HG02763 (cell line): ENCODE data around the gene DIPK1B.
"Not testable (repeated sequence)": the region's sequence is repeated elsewhere in the genome, so short reads cannot be mapped to it uniquely, and the experiment has no call there.

ENCODE experiments used
- ATAC-seq: cut with Tn5 transposase; IDR thresholded peaks from one replicate; pipeline ENCODE4 v1.9.1; 2021; ENCODE audit warnings: mild to moderate bottlenecking, moderate library complexity; ENCODE audit not compliant: unreplicated experiment

Gene DIPK1B

DNA sequence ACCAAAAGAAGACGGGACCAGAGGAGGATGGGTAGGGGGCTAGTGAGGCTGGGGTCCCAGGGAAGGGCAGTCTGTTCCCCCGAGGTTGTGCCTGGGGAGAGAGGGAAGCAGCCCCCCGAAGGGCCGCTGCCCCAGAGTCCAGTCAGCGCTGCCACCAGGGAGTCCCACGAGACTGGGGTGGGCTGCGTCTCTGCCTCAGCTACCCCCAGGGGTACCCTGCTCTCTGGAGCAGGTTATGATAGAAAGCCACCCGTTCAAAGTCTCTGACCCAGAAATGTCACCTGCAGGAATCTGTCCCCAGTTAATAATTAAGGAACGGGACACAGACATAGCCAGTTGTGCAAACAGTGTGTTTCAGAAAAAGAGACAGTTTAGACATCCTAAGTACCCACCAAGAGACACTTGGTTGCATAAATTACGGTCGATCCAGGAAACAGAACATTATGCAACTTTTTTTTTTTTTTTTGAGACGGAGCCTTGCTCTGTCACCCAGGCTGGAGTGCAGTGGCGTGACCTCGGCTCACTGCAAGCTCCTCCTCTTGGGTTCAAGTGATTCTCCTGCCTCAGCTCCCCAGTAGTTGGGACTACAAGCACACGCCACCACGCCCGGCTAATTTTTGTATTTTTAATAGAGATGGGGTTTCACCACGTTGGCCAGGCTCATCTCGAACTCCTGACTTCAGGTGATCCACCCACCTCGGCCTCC, 14.4 kb upstream of the DIPK1B start:
- ATAC-seq, result no peak

DNA sequence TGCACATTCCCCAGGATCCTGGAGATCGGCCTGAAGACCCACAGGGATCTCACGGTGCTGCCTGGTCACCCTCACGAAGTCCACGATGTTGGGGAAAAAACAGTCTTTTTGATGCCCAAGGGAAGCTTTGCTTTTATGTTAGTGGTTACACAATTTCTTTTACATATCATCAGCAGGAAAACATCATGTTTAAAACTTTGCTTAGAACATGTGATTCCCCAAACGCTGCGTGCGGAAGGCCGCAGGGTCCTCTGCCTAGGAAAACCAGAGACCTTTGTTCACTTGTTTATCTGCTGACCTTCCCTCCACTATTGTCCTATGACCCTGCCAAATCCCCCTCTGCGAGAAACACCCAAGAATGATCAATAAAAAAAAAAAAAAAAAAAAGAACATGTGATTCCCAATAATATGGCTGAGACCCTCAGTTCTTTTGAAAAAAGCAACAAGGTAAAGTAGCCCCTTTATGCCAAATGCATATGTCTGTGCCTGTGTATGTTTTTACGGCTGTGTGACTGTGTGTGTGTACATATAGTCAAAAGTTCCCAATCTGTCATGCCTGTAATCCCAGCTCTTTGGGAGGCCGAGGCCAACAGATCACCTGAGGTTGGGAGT, 13.6 kb upstream of the DIPK1B start:
- no peak for ATAC-seq

DNA sequence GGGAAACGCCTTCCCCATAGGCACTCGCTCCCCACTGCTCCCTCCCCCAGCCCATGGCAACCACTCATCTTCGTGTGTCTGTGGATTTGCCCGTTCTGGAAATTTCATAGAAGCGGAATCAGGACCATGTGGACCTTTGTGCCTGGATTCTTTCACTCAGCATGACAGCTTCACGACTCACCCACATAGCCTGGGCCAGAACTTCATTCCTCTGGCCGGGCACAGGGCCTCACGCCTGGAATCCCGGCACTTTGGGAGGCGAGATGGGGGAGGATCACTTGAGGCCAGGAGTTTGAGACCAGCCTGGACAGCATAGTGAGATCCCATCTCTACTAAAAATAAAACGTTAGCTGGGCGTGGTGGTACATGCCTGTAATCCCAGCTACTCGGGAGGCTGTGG, 12.1 kb upstream of the DIPK1B start:
- ATAC-seq, result no peak

DNA sequence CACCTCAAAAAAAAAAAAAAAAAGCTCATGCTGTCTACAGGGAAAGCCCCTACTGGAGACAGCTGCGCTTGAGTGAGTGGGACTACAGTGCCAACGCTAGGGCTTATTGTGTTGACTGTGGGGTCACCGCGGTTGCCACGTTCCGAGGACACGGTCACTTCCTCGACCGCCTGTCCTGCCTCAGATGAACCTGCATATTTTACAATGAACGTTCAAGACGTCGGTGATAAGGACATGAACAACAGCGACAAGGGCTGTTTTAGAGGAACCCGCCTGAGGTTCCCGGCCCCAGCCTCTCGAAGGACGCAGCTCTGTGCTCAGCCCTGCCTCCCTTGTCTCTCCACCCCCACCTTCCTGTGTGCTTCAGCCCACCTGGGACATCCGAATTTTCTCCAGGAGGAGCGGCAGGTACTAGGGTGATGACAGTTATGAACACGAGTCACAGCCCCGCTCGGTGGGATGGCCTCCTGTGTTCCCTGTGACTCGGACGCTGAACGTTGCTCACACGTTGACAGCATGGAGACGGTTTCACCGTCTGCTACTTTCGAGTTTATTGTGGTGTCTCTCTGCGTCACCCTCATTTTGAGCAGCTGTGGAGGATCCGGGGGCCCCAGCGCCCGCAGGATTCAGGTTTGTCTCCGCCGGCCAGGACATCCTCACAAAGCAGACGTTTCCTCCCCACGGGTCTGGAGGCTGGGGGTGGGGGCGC, 11.3 kb upstream of the DIPK1B start:
- no peak for ATAC-seq

DNA sequence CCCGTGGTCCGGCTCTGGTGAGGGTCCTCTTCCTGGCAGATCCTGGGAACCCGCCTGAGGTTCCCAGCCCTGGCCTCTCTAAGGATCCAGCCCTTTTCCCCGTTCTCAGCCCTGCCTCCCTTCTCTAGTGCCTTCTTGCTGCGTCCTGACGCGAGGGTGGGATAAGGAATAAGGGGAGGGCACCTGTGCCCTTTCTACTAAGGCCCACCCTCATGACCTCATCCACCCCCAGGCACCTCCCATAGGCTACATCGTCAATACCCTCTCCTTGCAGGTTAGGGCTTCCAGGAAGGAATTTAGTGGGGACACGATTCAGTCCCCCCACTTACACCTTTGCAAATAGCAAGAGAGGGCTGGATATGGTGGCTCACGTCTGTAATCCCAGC, 10.7 kb upstream of the DIPK1B start:
- no peak for ATAC-seq

DNA sequence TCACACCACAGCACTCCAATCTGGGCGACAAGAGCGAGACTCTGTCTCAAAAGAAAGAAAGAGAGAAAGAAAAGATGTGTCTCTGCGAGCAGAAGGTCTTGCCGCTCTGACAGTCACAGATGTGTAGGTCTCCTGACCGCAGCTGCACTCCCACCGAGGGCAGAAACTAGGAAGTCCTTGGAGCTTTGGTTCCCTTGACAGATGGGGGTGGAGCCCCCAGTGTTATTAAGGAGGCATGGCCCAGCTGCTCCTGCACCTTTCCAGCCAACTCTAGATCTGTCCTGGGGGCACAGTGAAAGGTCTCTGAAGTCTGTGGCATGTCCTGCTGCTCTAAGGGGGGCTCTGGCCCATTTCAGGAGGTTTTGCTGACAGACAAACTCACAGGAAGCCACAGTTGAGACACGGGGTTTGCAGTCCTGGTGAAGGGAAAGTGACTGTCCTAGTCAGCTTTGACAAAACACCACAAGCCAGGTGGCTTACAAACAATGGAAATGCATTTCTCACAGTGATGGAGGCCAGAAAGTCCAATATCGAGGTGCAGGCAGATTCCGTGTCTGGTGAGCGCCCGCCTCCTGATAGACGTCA, 9.0 kb upstream of the DIPK1B start:
- no peak for ATAC-seq

DNA sequence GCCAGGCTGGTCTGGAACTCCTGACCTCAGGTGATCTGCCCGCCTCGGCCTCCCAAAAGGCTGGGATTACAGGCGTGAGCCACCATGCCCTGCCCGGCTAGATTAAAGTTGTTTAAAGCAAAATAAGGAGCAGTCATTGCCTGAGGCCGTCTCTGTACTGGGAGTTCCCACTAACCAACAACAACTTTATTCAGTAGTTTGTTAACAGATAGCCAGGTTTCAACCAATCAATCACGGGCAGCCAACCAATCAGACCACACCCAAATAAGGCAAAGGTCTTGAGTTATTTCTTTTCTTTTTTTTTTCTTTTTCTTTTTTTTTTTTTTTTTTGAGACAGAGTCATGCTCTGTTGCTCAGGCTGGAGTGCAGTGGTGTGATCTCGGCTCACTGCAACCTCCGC, 7.6 kb upstream of the DIPK1B start:
- not testable (repeated sequence) for ATAC-seq

DNA sequence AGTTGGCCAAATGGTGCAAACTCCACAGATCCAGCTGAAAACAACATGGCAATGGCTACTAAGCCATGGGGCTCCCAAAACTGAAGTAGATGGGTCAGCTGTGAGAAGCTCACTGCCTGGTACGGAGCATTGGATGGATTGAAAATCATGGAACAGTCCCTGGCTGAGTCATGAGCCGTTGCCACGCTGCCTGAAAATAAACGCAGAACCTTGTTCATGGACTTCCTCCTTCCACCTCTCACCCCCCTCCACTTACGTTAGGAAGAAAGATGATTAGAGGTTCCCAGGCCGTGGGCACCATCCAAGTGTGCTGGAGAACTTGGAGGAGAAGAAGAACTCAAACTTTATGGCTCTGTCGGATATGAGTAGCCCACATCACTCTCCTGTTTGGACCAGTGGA, 6.8 kb upstream of the DIPK1B start:
- ATAC-seq, result no peak

DNA sequence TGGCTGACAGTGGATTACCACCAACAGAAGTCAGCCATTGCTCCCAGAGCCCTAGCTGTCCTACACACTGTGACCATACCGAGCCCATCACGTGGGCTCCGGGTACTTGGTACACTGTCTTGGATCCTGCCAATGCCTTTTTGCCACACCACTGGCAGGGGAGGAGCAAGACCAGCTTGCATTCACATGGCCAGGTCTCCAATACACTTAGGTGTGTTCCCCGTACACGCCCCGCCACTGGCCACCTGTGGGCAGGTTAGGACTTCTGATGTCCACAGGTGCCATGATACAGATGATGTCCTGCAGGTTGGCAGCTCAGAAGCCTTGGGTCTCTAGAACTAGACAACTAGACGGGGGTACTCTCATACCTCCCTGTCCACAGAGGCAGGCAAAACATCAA, 5.4 kb upstream of the DIPK1B start:
- no peak for ATAC-seq

DNA sequence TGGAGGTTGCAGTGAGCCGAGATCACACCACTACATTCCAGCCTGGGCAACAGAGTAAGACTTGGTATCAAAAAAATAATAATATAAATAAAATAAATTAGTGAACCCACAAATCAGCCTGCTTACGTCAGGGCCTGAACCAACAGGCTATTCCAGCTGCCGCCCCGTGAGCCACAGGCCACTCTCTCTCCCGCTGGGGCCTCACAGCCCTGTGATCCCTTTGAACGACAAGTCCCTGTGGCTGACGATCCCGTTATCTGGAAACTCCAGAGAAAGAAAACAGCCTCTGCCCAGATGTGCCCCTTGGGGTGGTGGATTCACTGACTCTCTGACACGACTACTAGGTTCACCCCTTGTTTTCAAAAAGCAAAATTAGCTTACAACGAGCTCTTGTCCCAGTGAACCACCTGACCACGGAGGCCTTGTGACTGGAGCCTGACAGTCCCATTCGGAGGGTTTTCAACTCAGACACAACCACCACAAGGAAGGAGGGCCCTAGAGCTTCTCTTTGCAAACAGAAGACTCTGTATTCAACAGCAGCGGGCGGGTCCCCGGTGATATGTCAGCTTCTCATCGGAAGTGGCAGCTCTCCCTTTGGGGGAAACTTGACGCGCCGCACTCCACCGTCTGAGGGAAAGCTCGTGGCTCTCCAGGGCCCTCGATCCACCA, 4.4 kb upstream of the DIPK1B start:
- no peak for ATAC-seq

DNA sequence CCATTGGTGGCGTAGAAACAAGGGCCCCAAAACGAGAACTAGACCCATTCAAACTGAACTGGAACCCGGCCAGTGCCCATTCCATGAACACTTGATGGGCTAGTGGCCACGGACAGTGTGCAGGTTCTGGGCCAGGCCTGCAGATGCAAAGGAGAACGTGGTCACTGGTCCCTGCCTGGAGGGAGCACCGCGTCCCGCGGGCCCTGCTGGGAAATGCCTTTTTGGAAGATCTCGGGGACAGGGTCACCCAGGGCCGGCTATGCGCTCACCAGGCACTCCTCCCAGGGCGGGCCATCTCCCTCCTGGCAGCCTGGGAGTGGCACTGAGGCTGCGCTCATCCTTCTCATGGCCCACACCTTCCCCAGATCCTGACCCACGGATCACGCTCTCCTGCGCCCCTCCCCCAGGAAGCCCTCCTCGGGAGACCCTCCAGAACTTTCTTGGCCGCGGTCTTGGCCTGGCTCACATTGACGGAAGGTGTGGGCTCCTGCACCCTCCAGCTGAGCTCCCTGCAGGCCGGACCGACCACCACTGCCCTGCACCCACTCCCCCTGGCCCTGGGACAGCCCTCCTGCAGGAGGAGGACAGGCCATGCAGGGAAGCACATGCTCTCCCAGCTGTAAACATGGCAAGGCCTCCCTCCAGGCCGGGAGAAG, 2.8 kb upstream of the DIPK1B start:
- ATAC-seq, result no peak

DNA sequence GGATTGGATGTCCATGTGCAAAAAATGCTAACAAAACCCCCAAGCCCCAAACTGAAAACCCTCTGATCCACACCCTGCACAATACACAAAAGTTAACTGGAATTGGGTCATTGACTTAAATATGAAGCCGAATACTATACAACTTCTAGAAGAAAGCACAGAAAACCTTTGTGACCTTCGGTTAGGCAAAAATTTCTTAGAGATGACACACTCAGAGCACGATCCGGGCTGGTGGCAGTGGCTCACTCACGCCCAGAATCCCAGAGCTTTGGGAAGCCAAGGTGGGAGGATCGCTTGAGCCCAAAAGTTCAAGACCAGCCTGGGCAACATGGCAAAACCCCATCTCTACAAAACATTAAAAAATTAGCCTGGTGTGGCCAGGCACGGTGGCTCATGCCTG, 1.8 kb upstream of the DIPK1B start:
- no peak for ATAC-seq

DNA sequence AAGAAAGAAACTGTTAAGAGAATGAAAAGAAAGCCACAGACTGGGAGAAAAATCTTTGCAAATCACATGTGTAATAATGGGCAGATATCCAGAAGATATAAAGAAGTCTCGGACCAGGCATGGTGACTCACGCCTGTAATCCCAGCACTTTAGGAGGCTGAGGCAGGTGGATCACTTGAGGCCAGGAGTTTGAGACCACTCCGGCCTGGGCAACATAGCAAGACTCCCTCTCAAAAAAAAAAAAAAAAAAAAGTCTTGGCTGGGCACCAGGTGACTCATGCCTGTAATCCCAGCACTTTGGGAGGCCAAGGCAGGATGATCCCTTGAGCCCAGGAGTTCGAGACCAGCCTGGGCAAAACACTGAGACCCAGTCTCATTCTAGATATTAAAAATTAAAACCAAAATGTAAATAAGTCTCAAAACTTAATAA, 1.1 kb upstream of the DIPK1B start:
- not testable (repeated sequence) for ATAC-seq

DNA sequence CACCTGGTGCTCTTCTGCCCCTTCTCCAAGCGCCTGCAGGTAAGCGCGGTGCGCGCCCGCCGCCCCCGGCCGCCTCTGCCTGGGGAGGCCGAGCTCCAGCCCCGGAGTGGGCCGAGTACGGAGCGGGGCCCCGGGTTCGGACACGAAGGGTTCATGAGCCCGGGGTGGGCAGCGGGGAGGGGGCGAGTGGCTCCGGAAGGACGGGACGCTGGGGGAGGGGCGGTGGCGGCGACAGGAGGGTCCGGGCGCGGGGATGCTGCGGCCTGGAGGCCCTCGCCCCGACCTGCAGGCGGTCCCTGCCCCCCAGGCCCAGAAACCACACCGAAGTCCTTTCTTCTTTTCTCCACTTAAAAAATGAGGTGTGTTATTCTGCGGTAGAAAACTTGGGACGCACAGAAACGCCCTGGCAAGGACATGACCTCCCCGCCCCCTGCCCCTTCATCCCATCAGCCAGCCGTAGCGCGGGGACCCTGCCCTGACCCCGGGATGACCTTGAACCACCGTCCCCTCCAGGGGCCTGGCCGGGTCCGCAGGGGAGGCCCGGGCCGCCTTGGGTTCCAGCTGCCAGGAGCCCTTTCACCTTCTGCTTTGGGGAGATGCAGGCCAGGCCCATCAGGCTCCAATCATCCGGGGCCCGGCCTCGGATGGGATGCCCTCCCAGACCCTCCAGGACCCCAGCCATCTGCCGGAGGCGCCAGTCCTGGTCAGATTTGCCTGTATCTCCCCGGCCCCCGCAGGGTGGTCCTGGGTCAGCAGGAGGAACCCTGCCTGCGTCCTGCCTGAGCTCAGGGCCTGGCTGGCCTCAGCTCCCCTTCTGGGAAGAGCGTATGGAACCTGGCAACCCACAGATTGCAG, 545 bp downstream of the DIPK1B start:
- no peak for ATAC-seq

DNA sequence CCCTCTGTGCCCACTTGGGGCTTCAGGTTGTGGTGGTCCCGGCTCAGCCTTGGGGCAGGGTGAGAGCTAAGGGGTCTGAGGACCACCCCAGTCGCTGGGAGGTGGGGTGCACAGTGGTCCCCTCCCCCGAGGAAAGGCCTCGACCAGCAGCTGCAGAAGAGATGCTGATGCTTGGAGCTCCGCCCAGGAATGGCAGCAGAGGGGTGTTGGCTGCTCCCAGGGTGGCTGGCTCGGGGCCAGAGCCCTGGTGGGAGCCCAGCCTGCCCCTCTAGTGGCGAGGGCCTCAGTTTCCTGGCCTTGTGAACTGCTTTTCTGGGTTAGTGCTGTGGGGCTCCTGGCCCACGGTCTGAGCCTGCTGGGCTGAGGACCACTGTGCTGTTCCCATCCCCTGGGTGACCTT, 1.2 kb downstream of the DIPK1B start:
- ATAC-seq, result no peak

DNA sequence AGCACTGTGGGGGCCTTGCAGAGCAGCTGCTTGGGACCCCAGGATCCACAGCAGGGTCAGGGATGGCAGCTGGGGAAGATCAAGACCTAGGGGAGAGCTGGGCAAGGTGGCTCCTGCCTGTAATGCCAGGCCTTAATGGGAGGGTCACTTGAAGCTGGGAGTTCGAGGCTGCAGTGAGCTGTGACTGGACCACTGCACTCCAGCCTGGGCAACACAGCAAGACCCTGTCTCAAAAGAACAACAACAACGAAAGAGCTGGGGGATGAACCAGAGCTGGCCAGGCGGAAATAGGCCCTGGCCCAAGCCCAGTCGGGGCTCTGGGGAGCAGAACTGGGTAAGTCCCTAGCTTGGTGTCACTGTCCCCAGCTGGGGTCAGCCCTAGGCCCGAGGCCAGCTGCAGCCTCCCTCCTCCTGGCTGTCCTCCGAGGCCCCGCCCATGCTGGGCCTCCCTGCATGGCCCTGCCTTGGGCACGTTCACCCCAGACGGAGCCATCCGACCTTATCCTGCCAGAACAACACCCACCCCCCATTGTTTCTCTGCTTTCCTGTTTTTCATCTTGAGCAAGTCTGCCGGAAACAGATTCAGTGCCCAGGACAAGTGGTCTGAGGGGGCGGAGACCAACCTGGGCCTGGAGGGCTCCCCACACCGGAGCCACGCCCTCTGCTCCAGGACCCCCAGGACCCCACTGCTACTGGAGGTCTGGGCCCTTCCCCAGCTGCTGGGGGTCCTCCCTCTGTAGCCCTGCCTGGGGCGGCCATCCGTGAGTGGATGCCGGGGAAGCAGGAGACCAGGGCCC, 1.9 kb downstream of the DIPK1B start:
- ATAC-seq, result no peak

DNA sequence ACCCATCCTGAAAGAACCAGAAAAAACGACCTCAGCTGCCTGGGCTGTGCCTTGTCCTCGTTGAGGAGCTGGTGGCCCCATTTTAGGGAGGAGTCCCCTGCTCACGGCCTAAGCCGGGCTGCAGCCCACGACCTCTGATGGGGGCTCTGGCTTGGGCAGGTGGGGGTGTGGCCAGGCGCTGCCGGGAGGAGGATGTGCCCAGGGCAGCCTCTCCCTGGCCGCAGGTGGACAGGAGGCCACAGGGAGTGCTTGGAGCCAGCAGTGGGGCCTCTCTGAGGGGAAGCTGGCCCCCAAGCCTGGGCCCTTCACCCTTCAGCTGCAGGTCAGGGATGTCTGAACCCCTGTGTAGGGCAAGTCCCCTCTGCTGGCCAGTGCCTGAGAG, 2.5 kb downstream of the DIPK1B start:
- ATAC-seq, result no peak

DNA sequence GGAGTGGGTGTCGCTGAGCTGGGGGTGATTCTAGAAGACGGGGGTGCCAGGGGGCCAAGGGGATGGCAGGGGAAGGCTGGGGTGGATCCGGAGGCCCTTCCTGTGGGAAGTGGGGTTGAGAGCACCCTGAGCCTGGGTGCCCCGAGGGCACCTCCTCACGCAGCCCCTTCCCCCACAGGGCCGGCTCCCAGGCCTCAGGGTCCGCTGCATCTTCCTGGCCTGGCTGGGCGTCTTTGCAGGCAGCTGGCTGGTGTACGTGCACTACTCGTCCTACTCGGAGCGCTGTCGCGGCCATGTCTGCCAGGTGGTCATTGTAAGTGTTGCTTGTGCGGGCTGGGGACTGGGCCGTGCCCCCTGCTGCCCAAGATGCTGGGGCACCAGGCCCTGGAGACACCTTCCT, 5.0 kb downstream of the DIPK1B start:
- ATAC-seq, result no peak
